ENCODE data around the gene MAPK12. TPM values are rescaled to one million over a fixed set of nuclear protein-coding genes. Genes with fewer than 3 reads are reported as not detected.

The MAPK12 gene
- total RNA-seq, 1 experiment from 2014 or later, result 24.9 TPM

DNA sequence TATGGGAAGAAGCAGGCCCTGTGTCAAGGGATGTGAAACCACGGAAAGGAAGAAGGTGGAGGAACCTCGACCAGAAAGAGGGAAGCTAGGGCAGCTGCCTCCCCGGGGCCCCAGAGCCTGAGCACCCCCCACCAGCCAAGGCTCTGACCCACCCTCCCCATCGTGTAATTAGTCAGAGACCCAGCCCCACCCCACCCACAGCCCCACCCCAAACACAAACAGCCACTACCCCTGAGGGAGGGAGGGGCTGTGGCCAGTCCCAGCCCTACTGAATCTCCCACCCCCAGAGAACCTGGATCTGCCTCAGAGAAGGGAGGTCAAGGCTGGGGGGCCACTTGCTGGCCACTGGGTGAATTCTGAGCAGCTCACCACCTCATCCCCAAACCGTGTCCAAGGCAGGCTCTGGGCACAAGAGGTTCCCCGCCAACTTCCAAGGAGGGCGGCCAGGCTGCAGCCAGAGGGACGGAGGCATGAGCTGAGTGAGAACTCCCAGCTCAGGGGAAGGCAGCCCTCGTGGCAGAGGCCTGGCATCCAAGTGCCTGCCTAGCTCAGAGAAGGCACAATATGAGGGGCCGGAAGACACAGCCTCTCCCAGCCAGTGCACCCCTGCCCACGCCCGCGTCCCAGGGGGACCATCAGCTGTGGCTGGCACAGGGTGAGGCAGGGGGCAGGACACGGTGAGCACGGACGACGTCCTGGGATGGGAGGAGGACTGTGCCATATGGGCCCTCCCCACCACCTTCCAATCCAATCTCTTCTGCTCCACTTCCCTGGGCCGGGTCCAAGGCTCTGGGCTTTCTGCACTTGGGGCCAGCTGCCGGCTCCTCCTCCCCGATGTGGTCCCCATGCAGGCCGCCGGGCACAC, 43.3 kb upstream of the MAPK12 start:
- BruUV-seq (replicated peaks), result no TSS peak
- CTCF ChIA-PET, result interaction anchor here (0.6 to 3.9 kb wide), 14 partner anchors 10 to 315 kb away, joined by 3 to 15 read pairs (median 5); partner anchors contain the start of gene HDAC10
- peak; percentile 72 for DNase-seq (ENCODE audit: unreplicated experiment)
- intact Hi-C loops (cut with micrococcal nuclease), result loop anchor here (1.0 kb wide), 1 partner anchor 22 kb away; no protein-coding TSS in a partner anchor
- Mint-ChIP-seq H3K9me3 (ENCODE audit: unreplicated experiment) (no peaks in the 10 kb centered on the region), H3K4me3 (ENCODE audit: unreplicated experiment) (peak overlapping the region; percentile 81), H3K4me1 (ENCODE audit: insufficient read depth, unreplicated experiment) (peaks cover 33% of the 10 kb centered on the region), H3K36me3 (ENCODE audit: insufficient read depth, unreplicated experiment) (peaks cover 40% of the 10 kb centered on the region), H3K27me3 (ENCODE audit: insufficient read depth, unreplicated experiment) (no peaks in the 10 kb centered on the region), H3K27ac (ENCODE audit: low read depth, unreplicated experiment) (peak overlapping the region; percentile 87)
- POLR2A ChIA-PET, result interaction anchor here (0.9 to 6.6 kb wide), 12 partner anchors 12 to 278 kb away, joined by 3 to 73 read pairs (median 9); partner anchors contain the start of genes CHKB, DENND6B, HDAC10 and MAPK12
- TF ChIP-seq, protein P1, sequence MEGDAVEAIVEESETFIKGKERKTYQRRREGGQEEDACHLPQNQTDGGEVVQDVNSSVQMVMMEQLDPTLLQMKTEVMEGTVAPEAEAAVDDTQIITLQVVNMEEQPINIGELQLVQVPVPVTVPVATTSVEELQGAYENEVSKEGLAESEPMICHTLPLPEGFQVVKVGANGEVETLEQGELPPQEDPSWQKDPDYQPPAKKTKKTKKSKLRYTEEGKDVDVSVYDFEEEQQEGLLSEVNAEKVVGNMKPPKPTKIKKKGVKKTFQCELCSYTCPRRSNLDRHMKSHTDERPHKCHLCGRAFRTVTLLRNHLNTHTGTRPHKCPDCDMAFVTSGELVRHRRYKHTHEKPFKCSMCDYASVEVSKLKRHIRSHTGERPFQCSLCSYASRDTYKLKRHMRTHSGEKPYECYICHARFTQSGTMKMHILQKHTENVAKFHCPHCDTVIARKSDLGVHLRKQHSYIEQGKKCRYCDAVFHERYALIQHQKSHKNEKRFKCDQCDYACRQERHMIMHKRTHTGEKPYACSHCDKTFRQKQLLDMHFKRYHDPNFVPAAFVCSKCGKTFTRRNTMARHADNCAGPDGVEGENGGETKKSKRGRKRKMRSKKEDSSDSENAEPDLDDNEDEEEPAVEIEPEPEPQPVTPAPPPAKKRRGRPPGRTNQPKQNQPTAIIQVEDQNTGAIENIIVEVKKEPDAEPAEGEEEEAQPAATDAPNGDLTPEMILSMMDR (IDR thresholded peaks at IDR 0.05; ENCODE audit: unreplicated experiment), result no peak

DNA sequence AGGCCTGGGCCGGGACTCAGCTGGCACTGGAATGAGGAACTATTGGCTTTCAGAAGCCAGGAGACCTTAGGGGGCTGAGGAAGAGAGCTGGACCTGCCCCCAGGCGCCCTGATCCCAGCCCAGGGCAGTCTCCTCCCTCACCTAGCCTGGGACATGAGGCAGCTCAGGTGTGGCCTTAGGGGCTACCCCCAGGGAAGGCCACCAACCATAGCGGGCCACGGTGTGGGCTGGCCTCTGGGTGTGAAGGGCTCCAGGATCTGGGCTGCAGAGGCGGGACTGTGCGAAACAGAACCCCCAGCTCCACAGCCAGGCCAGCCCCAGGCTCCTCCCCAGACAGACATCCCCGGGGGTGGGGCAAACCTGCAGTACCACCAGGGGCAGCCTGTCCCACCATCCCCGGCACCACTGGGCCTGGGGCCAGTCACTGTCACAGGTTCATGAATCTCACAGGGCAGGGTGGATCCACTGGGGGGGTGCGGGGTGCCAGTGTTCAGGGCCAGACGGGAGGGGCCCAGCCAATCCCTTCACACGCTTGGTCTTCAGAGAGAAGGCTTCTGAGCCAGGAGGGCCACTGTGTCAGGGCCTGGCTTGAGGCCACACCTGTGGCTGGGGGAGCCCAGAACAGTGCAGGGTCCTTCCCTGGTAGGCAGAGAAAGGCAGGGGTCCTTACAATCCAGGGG, 42.5 kb upstream of the MAPK12 start:
- Mint-ChIP-seq H3K27me3 (ENCODE audit: insufficient read depth, unreplicated experiment) (no peaks in the 10 kb centered on the region), H3K4me1 (ENCODE audit: insufficient read depth, unreplicated experiment) (peaks cover 33% of the 10 kb centered on the region), H3K27ac (ENCODE audit: low read depth, unreplicated experiment) (peak overlapping the region; percentile 87), H3K36me3 (ENCODE audit: insufficient read depth, unreplicated experiment) (peaks cover 40% of the 10 kb centered on the region), H3K4me3 (ENCODE audit: unreplicated experiment) (peak overlapping the region; percentile 81), H3K9me3 (ENCODE audit: unreplicated experiment) (no peaks in the 10 kb centered on the region)
- POLR2A ChIA-PET, result interaction anchor here (0.6 to 6.6 kb wide), 9 partner anchors 11 to 353 kb away, joined by 3 to 73 read pairs (median 5); partner anchors contain the start of genes DENND6B, HDAC10 and SCO2
- intact Hi-C loops (cut with micrococcal nuclease), result loop anchor here (1.0 kb wide), 1 partner anchor 22 kb away; no protein-coding TSS in a partner anchor
- CTCF ChIA-PET, result interaction anchor here (0.6 to 3.9 kb wide), 13 partner anchors 10 to 316 kb away, joined by 3 to 19 read pairs (median 6); partner anchors contain the start of gene HDAC10
- DNase-seq (ENCODE audit: unreplicated experiment), result peak; percentile 36
- TF ChIP-seq, protein P1 (IDR thresholded peaks at IDR 0.05; ENCODE audit: unreplicated experiment), result no peak
- BruUV-seq (replicated peaks), result no TSS peak

DNA sequence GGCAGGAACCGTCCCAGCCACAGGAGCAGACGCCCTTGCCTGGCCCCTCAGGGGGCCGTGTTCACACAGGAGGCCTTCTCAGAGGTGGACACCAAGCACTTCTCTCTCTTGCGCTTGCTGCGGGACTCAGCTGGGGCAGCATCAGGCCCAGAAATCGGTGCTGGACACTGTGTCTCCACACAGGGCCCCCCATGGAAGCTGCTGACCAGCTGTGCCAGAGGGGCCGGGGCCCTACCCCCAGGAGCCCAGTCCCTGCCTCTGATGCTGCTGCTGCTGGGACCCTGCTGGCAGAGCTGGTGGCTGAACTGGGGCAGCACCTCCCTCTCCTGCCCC, 42.0 kb upstream of the MAPK12 start:
- DNase-seq (ENCODE audit: unreplicated experiment), result no peak
- H3K9me3 Mint-ChIP-seq (ENCODE audit: unreplicated experiment), result no peaks in the 10 kb centered on the region
- H3K36me3 Mint-ChIP-seq (ENCODE audit: insufficient read depth, unreplicated experiment), result peaks cover 40% of the 10 kb centered on the region
- ChIA-PET POLR2A (interaction anchor here (0.6 to 6.6 kb wide), 8 partner anchors 11 to 353 kb away, joined by 3 to 73 read pairs (median 4); partner anchors contain the start of genes DENND6B, HDAC10 and SCO2), CTCF (interaction anchor here (0.6 to 2.6 kb wide), 9 partner anchors 9 to 312 kb away, joined by 3 to 19 read pairs (median 4); no protein-coding TSS in a partner anchor)
- no TSS peak for BruUV-seq (replicated peaks)
- H3K27ac Mint-ChIP-seq (ENCODE audit: low read depth, unreplicated experiment), result peak overlapping the region; percentile 87
- H3K27me3 Mint-ChIP-seq (ENCODE audit: insufficient read depth, unreplicated experiment), result no peaks in the 10 kb centered on the region
- H3K4me3 Mint-ChIP-seq (ENCODE audit: unreplicated experiment), result peak overlapping the region; percentile 81
- peaks cover 29% of the 10 kb centered on the region for H3K4me1 Mint-ChIP-seq (ENCODE audit: insufficient read depth, unreplicated experiment)
- intact Hi-C loops (cut with micrococcal nuclease), result no loop called here
- TF ChIP-seq, protein P1 (IDR thresholded peaks at IDR 0.05; ENCODE audit: unreplicated experiment), result no peak
